NOMO-1 (cell line): ENCODE results near the gene GRIP1.

Source experiments
- DNase-seq, 2 experiments: peaks; one replicate each; lab custom pipeline; 2025; ENCODE audit not compliant: unreplicated experiment in 2 of 2; lab: John Stamatoyannopoulos, UW

GRIP1 gene

GRCh38 chr12:66405395-66405794, 273.5 kb downstream of the GRIP1 start:
- DNase-seq, result no peak

GRCh38 chr12:66403746-66404145, 275.1 kb downstream of the GRIP1 start:
- DNase-seq, result no peak

GRCh38 chr12:66399911-66400306, 279.0 kb downstream of the GRIP1 start:
- no peak for DNase-seq

- peak; percentile 75 to 77 for DNase-seq
Observed at GRCh38 chr12:66398931-66399910, 279.7 kb downstream of the GRIP1 start.

- DNase-seq, result no peak
Observed at GRCh38 chr12:66397574-66398290, 281.1 kb downstream of the GRIP1 start.

- no peak for DNase-seq
Observed at GRCh38 chr12:66393890-66394289, 285.0 kb downstream of the GRIP1 start.

GRCh38 chr12:66392266-66392915, 286.5 kb downstream of the GRIP1 start:
- peak in 1 of 2 experiments; percentile 5 for DNase-seq

GRCh38 chr12:66388517-66388916, 290.4 kb downstream of the GRIP1 start:
- peak; percentile 38 to 86 for DNase-seq

GRCh38 chr12:66387117-66387516, 291.8 kb downstream of the GRIP1 start:
- DNase-seq, result no peak

- DNase-seq, result peak; percentile 4
Observed at GRCh38 chr12:66380769-66381535, 297.9 kb downstream of the GRIP1 start.

- peak; percentile 60 to 79 for DNase-seq
Observed at GRCh38 chr12:66379616-66380015, 299.3 kb downstream of the GRIP1 start.

- no peak for DNase-seq
Observed at GRCh38 chr12:66375560-66375959, 303.3 kb downstream of the GRIP1 start.

- DNase-seq, result no peak
Observed at GRCh38 chr12:66371982-66372381, 306.9 kb downstream of the GRIP1 start.

GRCh38 chr12:66367015-66367667, 311.7 kb downstream of the GRIP1 start:
- no peak for DNase-seq

- peak; percentile 4 to 64 for DNase-seq
Observed at GRCh38 chr12:66365718-66366490, 313.0 kb downstream of the GRIP1 start.

GRCh38 chr12:66361703-66362102, 317.2 kb downstream of the GRIP1 start:
- no peak for DNase-seq

GRCh38 chr12:66359300-66359699, 319.6 kb downstream of the GRIP1 start:
- DNase-seq, result no peak

GRCh38 chr12:66354291-66354690, 324.6 kb downstream of the GRIP1 start:
- no peak for DNase-seq

GRCh38 chr12:66352899-66353298, 326.0 kb downstream of the GRIP1 start:
- DNase-seq, result no peak
